Measurements from ENCODE around the gene FSTL3.
"Not testable (repeated sequence)": the region's sequence is repeated elsewhere in the genome, so short reads cannot be mapped to it uniquely, and the experiment has no call there.

The FSTL3 gene

DNA sequence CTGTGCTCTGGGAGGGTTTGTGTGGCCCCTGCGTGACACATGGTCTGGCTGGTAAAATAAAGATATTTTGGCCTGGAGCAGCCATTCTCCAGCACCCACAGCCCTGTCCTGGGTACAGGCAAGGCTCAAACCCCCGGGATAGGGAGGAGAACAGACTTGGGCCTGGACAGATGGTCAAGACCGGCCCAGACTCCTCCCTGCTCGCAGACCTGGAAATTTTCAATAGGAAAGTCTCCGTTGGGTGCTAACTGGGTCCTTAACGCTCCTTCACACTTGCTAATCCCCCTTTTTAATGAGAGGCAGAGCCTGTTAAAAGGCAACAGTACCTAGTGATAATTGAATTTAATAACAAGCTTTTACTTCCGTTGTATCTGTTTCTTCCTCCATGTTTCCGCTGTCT is 35.1 kb downstream of the FSTL3 start:
- no peak for DNase-seq (ENCODE audit: low read depth)

DNA sequence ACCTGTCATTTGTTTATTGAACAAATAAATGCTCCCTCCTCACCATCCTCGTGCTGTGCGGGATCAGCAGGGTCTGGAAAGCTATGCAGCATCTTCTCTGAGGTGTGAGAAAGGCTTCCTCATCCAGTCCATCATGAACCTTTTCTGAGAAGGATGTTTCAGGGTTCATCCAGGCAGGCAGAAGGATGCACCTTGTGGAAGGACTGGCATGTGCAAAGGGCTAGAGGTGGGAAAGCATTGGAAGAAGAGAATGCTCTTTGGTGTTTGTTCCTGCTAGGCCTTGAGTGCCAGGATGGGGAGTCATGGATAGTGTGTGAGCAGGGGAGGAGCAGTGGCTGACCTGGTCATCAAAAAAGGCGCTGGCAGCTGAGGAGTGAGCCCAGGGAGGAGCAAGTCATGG is 39.2 kb downstream of the FSTL3 start:
- no peak for DNase-seq (ENCODE audit: low read depth)

DNA sequence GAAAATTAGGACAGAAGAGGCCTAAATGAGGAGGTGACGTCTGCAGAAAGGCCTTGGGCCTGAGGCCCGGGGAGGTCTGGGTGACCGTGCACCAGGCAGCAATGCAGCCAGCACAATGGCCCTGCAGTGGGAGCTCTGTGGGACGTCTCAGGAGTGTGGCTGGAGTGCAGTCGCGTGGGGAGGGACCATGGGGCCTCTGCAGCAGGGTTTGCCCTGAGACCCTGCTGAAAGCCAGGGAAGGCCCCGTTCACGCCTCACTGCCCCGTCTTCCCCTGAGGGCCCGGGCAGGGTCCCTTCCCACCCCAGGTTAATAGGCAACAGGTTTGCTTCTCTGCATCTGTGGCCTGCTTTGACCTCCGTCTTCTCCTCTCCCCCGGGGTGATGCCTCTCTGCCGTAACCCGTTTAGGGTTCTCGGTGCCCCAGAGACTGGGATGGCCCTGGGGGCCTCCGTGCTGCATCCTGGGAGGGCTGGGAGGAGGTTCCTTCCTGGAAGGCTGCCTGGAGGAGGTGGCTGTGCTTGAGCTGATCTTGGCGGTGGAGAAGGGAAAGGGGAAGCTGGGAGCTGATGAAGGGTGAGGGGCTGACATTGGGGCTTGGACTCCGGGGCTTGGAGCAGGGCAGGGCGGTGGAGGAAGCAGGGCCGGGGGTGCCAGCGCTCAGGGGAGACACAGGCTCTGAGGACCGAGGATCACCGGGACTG is 42.2 kb downstream of the FSTL3 start:
- no peak for DNase-seq (ENCODE audit: low read depth)

DNA sequence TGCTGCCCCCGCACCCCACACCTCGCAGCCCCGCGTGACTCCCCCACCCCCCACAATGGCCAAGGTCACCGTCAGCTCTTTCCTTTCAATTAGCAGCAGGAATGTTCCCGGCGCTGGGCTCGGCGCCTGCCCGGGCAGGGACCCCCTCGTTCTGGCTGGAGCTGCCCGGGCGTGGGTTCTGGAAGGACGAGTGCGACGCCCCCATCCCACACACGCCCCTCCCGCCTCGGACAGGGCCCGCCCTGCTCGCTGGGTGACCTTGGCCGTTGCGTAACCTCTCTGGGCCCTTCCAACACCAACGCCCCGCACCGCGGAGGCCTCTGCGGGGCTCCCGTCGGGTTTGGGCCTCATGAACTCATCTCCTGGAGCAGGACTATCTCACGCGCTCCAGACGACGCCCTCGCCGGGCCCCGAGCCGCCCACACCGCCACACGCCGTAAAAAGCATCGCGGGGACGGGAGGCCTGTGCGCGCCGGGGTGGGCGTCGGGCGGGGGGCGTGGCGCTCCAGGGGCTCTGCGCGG is 42.9 kb downstream of the FSTL3 start:
- DNase-seq (ENCODE audit: low read depth): peak; percentile 53

DNA sequence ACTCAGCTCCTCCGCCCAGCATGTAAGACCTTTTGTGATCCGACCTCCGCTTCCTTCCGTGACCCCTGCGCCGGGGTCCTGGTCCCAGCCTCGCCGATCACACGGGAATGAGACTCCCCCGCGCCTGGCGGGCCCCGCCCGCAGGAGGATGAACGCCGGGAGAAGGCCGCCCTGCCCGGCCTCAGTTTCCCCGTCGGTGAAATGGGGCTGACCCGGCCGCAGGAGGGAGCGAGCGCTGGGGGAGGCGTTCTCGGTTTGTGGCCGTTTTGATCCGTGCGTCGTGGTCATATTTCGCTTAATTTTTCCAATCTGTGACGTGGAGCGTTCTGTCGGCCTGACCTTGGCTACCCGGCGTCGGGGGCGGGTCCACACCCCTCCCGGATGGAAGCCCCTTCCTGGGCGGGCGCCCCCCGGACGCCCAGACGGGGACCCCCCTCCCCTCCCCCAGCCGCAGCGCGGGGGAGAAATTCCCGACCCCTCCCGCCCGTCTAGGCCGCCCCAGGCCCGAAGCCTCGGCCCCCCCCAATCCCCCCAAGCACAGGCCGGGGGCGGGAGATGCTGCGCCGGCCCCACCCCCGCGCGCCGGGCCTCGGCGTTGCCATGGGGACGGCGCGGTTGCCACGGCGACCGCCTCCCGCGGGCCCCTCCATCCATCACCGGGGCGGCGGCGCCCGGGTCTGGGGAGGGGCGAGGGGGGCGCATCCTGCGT is 43.6 kb downstream of the FSTL3 start:
- DNase-seq (ENCODE audit: low read depth): no peak

DNA sequence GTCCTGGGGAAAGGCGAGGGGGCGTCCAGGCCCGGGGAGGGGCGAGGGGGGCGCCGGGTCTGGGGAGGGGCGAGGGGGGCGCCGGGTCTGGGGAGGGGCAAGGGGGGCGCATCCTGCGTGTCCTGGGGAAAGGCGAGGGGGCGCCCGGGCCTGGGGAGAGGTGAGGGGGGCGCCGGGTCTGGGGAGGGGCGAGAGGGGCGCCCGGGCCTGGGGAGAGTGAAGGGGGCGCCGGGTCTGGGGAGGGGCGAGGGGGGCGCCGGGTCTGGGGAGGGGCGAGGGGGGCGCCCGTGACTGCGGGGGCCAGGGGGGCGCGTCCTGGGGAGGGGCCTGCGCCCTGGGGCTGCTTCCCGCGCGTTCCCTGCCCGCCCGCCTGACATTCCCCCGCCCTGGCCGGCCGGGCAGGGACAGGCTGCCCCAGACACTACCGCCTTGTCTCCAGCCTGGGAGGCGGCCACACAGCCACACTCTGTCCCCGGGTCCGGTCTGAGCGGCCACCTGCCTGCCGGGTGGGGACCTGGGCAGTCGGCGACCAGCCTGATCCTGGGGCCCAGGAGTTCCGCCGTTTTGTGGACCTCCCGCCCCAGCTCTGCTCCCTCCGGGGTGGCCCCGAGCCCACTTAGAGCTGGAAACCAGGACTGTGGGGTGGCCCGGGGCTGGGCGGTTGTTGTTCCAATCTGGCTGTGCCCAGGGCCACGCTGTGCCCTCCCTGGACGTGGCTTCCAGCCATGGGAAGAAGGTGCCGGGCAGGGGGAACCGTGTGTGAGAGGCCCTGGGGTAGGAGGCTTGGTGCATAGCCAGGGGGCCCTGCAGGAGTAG is 44.4 kb downstream of the FSTL3 start:
- DNase-seq (ENCODE audit: low read depth): no peak

DNA sequence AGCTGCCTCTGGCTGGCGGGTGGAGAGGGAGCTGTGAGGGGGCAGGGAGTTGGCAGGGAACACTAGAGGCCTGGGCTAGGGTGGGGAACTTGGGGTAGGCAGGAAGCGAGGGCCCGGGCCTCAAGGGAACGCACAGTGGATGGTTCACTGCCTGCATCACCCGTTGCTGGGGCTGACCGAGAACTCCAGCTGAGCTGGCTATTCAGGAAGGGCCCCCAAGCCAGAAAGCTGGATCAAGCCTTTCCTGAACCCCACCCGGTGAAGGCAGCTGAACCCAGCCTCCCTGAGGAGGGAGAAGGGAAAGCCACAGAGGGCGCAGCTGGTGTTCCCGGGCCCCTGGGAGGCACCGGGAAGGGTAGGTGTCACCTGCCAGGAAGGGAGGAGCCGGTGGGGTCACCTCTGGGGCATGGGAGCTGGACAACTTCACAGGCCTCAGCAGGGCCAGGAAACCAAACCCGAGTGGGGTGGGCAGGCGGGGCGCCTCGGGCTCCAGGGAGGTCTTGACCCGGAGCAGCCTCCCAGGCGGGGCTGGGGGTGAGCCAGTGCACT is 46.4 kb downstream of the FSTL3 start:
- no peak for DNase-seq (ENCODE audit: low read depth)

DNA sequence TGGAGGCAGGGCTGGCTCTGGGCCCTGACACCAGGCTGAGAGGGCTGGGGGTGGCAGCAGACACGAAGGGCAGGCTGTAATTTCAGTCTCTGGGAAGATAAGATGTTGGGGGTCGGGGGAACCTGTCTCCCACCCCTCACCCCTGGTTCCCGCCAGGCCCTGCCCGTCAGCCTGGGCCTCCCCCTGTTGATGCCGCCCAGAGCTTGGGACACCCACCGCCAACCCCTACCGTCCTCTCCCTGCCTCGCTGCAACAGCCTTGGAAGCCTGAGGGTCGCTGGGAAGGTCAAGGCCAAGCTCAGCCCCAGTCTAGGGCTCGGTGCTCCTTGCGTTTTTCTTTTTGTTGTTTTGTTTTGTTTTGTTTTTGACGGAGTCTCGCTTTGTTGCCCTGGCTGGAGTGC is 47.1 kb downstream of the FSTL3 start:
- no peak for DNase-seq (ENCODE audit: low read depth)

DNA sequence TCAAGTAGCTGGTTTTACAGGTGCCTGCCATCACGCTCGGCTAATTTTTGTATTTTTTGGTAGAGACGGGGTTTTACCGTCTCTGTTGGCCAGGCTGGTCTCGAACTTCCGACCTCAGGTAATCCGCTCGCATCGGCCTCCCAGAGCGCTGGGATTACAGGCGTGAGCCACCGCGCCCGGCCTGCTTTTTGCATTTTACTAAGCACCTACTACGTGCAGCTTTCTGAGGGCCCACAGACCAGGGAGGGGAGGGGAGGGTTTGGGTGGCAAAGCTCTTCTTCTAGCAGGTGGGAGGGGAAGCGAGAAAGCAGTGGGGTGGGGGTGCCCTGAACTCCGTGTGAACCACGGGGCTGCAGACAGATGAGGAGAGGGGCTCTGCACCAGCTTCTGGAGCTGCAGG is 47.5 kb downstream of the FSTL3 start:
- no peak for DNase-seq (ENCODE audit: low read depth)

DNA sequence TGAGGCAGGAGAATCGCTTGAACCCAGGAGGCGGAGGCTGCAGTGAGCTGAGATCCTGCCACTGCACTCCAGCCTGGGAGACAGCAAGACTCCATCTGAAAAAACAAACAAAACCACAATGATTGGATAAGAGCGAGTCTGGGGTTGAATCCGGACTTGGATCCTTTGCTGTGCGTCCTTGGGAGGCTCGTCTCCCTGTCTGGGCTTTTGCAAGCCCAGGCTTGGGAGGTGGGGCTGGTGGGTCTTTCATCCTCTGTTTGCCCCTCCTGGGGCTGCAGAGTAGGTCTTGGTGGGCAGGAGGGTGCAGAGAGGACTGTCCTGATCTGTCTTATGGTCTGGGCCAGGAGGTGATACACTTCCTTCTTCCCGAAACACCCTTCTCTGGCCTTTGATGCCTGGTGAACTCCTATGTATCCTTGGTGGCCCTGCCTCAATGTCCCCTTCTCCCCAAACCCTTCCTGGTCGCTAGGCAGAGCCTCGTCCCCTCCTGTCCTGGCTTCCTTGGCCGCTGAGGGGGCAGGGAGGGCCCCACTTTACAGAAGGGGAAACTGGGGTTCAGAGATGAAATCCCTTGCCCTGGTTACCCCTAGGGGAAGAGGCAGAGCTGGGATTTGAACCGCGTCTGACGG is 49.4 kb downstream of the FSTL3 start:
- no peak for DNase-seq (ENCODE audit: low read depth)

DNA sequence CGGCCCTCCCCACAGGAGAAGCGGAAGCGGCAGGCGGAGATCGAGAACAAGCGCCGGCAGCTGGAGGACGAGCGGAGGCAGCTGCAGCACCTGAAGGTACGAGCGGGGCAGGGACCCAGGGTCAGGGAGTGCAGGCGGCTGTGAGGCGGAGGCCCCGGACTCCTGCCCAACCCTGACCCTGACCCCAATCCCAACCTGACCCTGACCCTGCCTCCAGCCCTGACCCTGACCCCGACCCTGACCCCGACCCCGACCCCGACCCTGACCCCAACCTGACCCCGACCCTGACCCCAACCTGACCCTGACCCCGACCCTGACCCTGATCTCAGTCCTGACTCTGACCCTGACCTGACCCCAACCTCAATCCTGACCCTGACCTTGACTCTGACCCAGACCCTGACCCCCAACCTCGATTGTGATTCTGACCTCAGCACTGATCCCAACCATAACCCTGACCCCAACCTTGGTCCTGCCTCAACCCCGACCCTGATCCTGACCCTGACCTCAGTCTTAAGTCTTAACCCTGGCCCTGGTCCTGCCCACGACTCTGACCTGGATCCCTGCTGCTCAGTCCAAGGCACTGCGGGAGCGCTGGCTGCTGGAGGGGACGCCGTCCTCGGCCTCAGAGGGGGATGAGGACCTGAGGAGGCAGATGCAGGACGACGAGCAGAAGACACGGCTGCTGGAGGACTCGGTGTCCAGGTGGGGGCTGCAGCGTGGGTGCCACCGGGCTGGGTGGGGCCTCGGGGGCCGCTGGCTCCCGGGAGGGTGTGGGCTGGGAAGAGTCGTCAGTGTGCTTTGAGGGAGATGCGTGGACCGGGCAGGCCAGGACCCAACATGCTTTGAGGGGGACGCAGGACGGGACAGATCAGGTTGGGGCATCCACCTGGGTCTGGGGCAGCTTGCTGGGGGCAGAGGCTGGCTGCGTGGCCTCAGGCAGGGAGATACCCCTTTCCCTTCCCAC is 51.1 kb downstream of the FSTL3 start:
- no peak for DNase-seq (ENCODE audit: low read depth)

DNA sequence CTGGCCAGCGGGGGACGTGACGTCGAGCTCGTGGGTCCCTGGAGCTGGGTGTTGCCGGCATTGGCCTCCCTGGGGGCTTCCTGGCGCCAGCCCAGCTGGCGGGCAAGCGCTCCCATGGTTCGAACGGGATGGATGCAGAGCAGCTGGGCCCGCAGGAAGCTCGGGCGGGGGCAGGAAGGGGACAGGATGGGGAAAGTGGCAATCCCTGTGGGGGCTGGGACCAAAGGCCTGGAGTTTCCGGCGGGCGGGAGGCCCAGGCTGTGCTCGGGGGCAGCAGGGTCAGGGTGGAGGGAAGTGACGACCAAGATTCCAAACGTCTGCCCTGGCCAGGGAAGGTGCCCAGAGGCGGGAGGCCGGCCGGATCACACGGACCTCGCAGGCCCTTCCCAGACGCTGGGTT is 51.8 kb downstream of the FSTL3 start:
- no peak for DNase-seq (ENCODE audit: low read depth)

DNA sequence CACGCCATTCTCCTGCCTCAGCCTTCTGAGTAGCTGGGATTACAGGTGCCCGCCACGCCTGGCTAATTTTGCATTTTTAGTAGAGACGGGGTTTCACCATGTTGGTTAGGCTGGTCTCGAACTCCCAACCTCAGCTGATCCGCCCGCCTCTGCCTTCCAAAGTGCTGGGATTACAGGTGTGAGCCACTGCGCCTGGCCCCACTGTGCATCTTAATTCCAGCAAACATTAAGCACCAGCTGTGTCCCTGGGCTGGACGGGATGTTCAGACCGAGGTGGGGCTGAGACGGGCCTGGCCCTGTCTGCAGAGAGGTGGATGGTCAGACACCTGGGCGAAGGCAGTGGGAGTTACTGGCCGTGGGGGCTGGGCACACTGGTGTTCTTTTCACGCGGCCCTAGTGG is 53.4 kb downstream of the FSTL3 start:
- DNase-seq (ENCODE audit: low read depth): not testable (repeated sequence)

DNA sequence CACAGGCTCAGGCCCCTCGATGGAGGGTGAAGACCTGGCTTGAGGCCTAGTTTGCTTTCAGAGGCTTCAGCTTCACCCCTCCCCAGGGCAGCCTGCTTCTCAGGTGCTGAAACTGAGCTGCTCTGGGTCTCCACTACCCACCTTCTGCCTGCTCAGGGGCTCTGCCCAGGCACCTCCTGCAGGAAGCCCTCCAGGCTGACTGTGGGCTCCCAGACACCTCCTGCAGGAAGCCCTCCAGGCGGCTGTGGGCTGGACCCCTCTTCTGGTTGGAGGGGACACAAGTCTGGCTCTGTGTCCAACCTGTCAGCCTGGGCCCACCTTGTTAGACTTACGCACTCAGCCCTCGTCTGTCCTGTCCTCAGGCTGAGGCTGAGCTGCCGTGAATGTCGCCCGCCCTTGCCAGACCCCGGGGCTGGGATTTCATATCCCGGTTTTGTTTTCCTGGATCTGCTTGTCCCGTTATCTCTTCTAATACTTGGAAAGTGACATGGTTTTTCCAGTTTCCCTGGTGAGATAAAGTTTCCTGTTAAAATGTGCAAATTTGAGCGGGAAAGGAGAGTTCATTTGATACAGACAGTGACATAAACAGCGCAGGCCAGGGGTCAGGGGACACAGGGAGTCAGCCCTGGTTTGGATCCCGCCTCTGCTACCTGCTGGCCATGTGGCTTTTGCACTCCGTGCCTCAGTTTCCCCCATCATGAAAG is 53.9 kb downstream of the FSTL3 start:
- no peak for DNase-seq (ENCODE audit: low read depth)

DNA sequence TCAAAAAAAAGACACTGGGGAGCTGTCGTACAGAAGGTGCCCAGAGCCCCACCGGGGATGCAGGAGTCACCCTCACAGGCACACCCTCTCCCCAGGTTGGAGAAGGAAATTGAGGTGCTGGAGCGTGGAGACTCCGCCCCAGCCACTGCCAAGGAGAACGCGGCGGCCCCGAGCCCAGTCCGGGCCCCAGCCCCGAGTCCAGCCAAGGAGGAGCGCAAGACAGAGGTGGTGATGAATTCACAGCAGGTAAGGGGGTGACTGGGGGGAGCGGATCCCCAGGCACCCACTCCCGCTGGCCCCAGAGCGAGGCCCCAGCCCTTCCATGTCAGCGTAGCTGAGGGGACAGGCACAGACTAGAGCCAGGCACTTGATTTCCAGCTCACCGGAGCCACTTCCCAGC is 54.8 kb downstream of the FSTL3 start:
- DNase-seq (ENCODE audit: low read depth): no peak

DNA sequence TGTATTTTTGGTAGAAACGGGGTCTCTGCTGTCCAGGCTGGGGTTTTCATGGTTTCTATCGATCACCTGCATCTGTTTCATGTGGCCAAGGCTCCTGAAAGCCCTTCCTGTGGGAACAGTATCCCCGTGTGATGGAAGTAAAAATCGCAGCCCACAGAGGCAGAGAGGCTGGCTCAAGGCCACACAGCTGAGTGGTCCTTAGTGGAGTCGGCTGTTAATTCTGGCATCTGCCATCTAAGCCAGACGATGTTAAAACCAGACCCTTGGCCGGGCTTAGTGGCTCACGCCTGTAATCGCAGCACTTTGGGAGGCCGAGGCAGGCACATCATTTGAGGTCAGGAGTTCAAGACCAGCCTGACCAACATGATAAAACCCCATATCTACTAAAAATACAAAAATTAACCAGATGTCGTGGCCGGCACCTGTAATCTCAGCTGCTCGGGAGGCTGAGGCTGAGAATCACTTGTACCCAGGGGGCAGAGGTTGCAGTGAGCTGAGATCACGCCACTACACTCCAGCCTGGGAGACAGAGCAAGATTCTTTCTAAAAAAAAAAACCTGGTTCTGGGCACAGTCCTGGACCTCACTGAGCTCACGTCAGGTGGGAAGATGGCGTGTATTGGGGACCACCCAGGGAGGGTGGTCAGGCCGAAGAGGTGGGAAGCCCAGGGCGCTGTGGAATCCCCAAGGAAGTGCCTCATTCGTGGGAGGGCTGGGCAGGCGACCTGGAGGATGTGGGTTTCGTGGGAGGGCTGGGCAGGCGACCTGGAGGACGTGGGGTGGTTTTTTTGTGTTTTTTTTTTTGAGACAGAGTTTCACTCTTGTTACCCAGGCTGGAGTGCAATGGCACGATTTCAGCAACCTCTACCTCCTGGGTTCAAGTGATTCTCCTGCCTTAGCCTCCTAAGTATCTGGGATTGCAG is 56.2 kb downstream of the FSTL3 start:
- no peak for DNase-seq (ENCODE audit: low read depth)

Measured in stromal cell of bone marrow (primary cell).